Medulla oblongata (tissue), 1 donor: ENCODE data around the gene BTNL2.
A peak's percentile ranks its signal among the peaks of the same experiment; 100 is the strongest.

Experiments
- DNase-seq: peaks from one replicate; pipeline ENCODE4 v3.0.0-alpha.2; 2015; ENCODE audit errors: extremely low spot score

BTNL2 gene

DNA sequence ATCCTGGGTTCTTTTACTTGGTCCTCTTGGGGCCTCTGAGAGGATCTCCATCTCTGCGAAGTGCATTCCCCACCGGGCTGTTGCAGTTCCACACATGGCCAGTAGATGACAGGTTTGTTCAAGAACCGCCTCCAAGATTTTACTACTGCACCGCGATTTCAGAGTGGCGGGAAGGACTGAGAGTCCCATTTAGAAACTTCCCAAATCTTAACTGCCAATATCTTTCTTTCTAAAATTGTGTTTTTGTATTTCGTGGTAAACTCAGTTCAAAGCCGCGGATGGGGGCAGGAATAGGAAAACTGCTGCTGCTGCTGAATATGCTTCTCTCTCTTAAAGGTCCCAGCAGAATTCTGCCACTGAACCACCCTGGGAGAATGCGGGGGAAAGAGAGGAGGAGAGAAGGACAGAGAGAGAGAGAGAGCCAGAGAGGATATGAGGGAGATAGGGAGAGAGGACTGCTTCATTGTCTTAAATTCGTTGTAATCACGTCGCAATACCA is 8.6 kb upstream of the BTNL2 start:
- peak; percentile 87 for DNase-seq

DNA sequence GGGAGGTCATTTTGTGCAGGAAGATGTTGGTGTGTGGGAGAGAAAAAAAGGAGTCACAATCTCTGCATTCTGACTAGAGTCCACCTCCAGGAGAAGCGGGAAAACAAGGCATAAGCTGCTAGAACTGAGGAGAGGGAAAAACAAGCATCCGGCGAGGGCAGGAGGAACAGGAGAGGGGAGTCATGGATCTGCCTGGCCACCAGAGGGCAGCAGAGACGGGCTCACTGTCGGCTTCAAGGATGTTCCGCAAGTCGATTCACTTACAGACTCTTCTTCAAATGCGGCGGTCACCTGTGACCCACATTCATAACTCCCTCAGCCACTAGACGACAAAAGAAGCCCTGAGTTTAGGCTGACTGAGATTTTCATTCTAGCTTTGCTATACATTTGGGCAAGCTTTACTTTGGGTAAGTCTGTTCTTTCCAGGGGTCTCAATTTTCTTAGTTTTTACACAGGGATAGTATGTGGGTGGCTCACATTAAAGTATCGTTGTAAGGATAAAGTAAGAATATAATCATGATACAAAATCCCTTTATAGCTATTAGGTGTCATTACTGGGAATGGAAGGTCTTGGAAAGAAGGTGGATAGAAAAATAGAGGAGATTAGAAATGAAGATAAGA is 6.6 kb upstream of the BTNL2 start:
- DNase-seq = peak; percentile 82

- no peak for DNase-seq
Observed at GRCh38 chr6:32411566-32412327, 4.8 kb upstream of the BTNL2 start.

- DNase-seq = no peak
Observed at GRCh38 chr6:32410906-32411305, 3.9 kb upstream of the BTNL2 start.

DNA sequence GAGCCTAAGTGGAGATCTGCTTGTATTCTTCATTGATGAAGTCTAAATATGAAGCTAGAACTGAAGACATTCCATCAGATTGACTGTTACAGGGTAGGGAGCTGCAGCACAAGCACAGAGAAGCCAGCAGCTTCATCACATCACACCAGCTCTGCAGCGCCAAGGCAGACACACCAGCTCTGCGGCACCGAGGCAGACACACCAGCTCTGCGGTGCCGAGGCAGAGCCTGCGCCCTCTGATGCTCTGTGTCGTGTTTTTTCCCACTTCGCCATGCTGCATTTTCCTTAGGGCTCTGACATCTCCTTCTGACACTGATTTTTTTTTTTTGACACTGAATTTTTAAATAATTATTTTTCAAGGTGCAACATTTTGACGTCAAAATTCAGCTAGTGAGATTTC is 784 bp downstream of the BTNL2 start:
- DNase-seq = no peak

GRCh38 chr6:32405656-32406055 is 1.3 kb downstream of the BTNL2 start:
- no peak for DNase-seq

GRCh38 chr6:32402812-32403211 is 4.2 kb downstream of the BTNL2 start:
- DNase-seq = no peak

- DNase-seq = no peak
Observed at GRCh38 chr6:32401284-32401963, 5.6 kb downstream of the BTNL2 start.

- no peak for DNase-seq
Observed at GRCh38 chr6:32397252-32397920, 9.6 kb downstream of the BTNL2 start.

DNA sequence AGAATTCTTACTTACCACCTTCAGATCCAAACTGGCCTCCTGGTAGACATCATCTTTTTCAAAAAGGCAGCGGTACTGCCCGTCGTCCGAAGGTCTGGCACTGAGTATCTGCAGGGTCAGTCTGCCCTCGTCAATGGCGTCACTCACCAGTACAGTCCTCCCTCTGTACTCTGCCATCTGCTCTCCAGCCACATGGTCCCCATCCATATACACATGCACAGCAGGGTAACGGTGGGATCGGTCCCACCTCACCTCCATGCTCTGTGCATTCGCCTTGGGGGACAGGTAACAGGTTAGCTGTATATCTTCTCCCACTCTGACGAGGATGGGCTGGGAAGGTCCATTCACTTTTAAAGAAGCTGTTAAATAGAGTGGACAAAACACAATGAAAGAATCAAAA is 11.0 kb downstream of the BTNL2 start:
- no peak for DNase-seq

- no peak for DNase-seq
Observed at GRCh38 chr6:32393665-32394420, 13.1 kb downstream of the BTNL2 start.

DNA sequence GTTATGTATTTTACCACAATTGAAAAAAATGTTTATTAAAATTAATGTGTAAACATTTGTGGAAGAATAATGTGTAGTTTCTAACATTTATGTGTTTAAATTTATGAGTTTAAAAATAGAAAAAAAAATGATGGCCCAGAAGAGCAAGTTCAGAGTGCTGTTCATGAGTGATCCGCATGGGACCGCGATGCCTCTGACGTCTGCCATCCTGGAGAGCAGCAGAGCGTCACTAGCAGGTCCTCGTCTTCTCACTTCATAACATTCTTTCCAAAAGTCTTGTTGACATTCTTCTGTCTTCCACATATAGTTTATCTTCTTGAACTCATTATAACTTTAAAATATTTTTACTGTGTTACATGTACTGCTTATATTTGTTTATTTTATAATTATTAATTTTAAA is 15.5 kb downstream of the BTNL2 start:
- DNase-seq = no peak

- DNase-seq = peak; percentile 15
Observed at GRCh38 chr6:32387589-32388340, 19.2 kb downstream of the BTNL2 start.

GRCh38 chr6:32386040-32386439 is 20.9 kb downstream of the BTNL2 start:
- no peak for DNase-seq

GRCh38 chr6:32382757-32383420 is 24.1 kb downstream of the BTNL2 start:
- DNase-seq = no peak

DNA sequence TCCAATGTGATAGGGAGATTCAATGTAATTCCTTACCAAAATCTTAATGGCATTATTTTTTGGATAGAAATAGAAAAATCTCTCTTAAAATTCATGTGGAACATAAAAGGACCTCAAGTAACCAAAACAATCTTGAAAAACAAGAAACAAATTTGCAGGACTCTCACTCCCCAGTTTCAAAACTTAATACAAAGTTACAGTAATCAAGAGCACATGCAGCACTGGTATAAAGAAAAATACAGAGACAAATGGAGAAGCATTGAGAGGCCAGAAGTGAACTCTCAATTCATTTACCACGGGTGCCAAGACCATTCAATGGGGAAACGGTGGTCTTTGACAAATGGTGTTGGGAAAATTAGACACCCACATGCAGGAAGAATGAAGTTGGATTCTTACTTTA is 27.4 kb downstream of the BTNL2 start:
- DNase-seq = no peak

DNA sequence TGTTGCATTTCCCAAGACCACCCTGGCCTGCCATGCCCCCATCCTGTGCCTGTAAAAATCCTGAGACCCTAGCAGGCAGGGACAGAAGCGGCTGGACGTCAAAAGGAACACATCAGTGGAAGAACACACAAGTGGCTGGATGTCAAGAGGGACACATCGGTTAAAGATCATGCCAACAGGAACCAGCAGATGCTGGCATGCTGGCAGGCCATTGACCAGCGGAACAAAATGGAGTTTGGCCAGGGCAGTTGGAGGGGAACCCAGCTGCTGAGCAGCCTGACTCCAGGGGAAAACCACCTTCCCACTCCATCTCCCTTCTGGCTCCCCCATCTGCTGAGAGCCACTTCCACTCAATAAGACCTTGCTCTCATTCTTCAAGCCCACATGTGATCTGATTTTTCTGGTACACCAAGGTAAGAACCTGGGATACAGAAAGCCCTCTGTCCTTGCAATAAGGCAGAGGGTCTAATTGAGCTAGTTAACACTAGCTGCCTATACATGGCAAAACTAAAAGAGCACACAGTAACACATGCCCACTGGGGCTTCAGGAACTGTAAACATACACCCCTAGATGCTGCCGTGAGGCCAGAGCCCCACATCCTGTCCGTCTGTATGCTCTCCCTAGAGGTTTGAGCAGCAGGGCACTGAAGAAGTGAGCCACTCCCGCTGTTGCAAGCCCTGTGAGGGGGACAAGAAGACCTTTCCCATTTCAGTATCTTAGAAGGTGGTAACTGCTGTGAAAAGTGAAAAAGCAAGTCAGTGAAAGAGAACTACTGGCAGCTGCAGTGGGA is 31.0 kb downstream of the BTNL2 start:
- no peak for DNase-seq

DNA sequence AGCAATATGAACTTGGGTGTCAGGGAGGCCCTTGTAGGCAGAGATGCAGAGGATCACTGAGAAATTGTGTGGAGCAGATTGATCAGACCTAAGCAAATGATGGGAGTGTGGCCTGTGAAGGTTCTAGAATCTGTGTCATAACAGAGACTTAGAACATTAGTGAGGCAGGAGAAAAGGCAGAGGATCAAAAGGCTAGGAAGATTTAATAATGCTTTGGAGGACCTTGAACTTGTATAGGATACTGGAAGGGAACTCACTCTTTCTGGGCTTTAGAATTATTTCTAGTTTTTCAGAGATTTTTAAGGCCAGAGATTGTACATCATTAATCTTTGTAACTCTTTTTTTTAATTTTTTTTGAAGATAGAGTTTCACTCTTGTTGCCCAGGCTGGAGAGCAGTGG is 35.2 kb downstream of the BTNL2 start, which contains the start of gene TSBP1:
Gene TSBP1 (minus strand): TSS at position 101 of the 400 bp plus-strand sequence. CDS start 197 bp downstream, outside the sequence.
- no peak for DNase-seq

DNA sequence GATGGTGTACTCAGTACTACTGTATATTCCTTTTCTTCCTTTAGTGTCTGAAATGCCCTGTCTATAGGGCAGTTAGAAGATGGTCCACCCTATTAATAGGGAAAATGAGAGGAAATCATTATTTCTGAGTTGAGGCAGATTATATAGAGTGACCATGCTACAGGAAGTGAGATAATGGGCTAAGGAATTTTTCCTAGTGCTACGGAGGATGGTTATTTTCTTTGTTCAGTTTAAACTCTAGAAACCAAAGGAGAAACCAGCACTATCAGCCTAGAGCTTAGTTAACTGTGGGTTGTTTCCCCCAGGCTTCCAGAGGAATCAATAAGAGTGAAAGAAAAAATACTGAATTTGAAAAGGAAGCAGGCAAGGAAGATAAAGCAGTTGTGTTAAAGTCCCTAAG is 35.8 kb downstream of the BTNL2 start:
- DNase-seq = no peak
